NK-92 (cell line): Measurements from ENCODE around the gene TBATA.

Source experiments
- DNase-seq: peaks from one replicate; lab custom pipeline; 2025; ENCODE audit not compliant: unreplicated experiment; lab: John Stamatoyannopoulos, UW

TBATA gene

DNA sequence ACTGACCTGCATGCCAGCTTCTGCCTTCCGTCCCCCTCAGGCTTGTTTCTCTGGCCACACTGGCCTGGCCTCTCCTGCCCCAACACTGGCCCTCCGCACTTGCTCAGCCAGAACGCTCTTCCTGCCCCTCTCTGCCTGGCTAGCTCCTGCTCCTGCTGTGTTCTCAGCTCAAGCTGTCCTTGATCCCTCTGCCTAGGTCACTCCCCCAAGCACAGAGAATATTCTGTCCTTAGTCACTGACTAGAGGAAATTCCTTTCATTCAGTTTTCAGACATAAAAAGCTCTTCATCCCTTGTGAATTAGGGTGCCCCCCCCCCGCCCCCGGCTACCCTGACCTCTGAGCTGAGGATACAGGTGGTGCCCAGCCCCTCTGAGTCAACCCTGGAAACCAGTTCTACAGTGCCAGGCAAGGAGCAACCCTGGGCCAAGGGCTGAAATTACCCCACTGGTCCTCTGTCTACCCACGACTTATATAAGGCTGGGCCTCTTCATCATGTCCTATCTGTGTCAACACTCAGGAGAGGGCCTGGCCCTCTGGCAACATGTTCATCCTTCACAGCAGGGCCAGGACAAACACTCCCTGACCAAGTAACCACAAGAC, 23.9 kb upstream of the TBATA start:
- no peak for DNase-seq

DNA sequence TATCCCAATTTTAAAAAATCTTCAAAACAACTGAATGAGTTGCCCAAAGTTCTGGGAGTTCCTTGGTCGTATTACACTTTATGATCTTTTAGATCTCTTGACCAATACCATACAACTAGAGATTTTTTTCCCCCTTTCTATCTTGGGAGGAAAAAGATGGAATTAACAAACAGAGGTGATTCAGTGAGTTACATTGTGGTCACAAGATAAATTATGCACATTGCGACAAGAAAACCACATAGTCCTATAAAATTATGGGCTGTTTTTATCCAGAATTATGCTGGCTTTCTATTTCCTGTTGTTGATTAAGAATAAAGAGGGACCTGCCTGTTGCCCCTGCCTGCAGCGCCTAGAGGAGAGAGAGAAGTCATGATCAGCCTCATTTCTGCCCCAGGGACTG, 22.4 kb upstream of the TBATA start:
- no peak for DNase-seq

DNA sequence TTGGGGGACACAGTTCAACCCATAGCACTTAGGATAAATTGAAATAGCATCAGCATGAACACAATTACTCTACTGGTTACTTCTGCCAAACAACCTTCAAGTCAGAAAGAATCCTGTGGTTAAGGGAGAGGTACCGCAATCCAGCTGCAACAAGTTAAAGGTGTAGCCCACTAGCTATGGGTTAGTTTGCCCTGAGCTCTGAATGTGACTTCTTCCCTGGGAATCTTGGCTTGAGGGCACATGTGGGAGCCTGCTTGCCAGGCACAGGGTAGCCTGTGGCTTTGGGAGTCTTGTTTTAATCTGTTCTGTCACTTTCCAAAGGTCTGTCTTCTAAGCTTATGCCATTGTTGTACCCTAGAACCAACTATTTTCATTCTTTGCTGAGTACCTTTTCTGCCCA, 21.7 kb upstream of the TBATA start:
- no peak for DNase-seq

DNA sequence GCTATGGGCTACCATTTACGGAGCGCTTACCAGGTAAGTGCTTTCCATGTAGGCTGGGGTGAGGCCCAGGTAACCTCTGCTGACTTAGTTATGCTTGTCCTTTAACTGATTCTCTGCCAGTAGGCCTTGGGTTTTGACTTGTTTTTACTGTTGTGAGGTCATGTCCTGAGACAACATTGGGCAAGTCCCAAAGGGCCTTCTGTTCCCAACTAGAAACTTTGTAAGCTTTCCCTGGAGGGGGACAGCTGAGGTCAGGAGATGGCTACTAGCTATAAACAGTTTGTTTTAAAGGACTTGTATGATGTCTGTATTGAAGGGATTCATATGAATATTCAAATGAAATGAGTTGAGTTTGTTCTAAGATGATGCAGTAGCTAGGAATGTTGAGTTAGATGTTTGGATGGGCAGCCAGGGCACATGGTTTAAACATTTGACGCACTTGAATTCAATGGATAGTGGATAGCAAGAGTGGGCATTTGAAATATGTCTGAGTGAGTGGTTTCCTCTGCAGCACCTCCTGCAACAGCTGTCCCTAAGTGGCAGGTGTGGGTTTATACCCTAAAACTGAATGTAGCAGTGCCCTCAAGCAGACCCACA, 20.5 kb upstream of the TBATA start:
- DNase-seq = no peak

DNA sequence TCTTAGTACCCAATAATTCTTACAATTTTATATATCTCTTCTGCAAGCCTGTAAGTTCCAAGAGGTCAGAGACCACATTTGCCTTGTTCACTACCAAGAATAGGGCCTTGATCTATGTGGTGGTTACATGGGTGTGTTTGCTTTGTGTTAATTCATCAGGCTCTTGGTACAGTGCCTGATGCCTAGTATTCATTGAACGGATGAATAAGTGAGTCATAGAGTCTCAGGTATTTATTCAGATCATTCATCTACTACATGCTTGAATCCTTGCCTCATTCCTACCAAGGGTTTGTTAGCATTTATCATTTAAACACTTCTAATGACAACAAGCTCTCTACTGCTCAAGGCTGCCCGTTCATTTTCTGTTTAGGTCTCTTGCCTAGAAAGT, 19.2 kb upstream of the TBATA start:
- DNase-seq = no peak

DNA sequence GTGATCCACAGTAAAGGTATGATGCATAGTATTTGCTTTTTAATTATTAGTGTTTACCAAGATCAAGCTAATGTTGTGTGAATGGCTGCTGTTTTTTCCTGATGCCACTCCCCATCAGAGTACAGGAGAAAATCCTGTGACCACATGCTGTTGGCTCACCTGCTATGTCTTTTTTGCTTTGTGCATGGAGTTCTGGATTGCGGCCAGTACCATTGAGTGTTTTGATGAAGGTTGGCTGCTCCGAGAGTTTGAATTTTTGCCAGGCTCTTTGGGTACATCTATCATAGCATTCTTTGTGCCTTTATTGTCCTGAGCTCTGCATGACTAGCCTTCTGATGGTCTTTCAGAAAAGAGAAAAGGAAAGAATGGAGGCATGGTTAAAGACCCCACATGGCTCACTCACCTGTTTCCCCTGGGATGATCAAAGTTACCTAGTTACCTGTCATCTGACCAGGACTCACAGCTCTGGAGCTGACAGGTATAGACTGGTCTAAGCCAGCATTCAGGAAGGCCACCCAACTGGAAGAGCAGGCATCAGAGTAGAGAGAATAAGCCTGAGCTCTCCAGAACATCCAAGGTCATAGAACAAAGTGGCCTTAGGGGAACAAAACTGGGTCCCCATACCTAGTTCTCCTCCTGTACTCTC, 18.7 kb upstream of the TBATA start:
- DNase-seq = no peak

DNA sequence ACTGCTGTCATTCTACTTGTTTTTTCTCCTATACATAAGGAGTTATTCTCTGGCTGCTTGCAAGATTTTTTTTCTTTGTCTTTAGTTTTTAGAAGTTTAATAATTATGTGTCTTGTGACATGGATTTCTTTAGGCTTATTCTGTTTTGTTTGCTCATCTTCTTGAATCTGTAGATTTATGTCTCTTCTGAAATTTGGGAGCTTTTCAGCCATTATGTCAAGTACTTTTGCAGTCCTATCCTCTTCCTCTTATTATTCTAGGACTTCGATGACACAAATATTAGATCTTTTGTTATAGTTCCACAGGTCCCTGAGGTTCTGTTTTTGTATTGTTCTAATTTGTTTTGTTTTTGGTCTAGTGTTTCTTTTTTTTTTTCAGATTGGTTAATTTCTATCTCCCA, 16.7 kb upstream of the TBATA start:
- no peak for DNase-seq

DNA sequence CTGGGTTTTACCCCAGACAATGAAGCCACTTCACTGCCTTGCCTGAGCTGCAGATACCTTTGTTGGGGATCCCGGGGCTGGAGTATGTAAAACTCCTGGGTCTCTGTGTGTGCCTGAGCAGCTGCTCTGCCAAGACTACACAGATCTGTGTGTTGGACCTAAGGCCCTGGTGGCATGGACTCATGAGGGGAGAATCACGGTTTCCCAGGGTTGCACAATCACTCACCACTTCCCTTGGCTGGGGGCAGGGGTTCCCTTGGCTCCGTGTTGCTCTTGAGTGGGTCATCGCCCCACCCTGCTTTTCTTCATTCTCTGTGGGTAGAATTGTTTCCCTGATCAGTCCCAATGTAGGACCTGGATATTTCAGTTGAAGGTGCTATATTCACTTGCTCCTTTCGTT, 13.9 kb upstream of the TBATA start:
- DNase-seq = no peak

DNA sequence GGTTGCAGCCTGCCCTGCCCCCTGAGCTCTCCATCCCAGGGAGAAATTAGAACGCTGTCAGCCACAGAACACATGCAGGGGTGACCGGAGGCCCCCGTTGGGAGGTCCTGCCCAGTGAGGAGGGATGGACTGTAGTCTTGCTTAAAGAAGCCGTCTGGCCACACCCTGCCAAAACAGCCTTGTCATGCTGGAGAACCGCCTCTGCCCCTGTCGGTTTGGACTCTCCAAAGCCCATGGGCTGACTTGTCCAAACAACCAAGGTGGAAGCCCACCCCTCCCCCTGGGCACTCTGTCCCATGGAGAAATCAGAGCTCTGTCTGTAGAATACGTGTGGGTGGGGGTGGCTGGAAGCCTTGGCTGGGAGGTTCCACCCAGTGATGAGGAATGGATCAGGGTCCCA, 12.7 kb upstream of the TBATA start:
- no peak for DNase-seq

DNA sequence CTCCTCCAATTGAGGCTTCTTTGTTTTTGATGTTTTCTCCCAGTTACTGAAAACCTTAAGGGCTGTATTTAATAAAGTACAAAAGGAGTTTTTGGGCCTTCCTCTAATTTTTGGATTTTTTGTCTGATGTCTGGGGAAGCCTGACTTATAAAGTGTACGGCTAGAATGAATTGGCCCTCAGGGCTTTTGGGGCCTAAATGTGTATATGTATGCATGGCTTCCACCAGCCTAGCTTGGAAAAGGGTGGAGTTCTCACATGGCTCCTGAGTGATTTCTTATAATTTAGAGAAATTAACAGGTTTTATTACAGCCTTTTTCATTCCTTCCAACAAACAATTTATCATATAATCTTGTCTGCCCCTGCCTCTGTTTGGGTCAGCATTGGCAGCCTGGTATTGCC, 10.4 kb upstream of the TBATA start:
- no peak for DNase-seq

DNA sequence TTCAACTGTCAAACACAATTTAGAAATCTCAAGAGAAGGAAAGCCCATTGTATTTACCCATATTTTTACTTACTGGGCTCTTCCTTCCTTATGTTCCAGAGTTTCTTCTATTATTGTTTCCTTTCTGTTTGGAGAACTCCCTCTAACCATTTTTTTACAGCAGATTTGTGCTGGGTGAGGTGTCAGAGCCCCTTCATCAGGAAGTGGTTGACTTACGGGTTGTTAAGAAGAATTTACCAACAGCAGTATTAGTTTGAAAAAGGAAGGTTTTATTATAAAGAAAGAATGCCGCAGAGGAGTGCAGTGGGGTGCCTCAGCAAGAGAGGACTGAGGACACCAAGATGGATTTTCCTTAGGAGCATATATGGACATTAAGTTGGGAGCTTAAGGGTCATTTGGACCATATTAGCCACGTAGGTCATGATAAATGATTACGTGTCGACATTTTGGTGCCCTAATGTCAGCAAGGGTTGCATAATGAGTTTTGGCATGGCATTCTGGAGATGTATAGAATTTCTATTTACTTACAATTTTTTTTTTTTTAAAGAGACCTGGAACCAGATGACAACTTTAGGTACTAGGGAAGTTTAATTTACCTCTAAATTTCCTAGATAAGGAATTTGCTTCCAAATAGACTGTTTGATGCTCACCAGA, 6.3 kb upstream of the TBATA start:
- no peak for DNase-seq

DNA sequence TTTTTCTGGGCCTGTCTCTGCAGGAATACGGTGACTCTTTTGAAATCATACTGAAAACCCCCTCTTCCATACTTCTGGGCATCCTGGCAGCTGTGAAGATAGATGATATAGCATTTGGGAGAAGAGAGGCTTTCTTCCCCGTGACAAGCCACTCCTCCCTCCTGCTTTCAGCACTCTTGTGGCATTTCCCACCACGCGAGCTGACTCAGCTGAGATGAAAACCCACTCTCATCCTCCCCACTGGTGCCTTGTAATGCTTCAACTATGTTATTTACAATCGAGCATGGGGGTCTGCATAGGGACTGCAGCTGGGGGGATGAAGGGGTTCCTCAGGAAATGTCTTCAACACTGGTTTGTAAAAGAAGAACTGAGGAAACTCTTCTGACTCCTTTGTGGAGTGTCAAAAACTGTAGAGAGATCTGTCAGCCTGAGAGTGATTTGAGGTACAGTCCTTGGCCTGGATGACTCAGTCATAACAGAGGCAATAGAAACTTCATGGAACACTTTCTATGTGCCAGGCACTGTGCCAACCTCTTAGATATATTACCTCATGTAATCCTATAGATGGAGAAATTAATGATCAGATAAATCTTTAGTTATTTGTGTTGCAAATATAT, 1.7 kb upstream of the TBATA start:
- no peak for DNase-seq

DNA sequence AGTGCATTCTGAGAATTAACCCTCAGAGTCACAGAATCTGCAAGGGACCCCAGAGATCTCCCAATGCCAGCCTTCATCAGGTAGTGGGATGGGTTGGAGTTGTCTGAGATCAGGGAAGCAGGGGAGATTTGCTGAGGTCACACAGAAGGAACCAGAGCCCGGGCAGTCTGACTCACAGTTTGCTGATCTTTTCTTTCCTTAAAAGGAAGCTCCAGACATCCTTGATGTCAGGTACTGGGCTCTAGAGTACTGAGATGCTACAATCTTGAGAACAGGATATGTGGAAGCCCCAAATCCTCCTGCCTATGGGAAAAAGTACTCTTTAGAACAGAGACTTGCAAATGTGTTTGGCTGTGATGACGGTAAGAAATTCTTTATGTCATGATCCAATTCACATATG, 706 bp downstream of the TBATA start:
- no peak for DNase-seq

DNA sequence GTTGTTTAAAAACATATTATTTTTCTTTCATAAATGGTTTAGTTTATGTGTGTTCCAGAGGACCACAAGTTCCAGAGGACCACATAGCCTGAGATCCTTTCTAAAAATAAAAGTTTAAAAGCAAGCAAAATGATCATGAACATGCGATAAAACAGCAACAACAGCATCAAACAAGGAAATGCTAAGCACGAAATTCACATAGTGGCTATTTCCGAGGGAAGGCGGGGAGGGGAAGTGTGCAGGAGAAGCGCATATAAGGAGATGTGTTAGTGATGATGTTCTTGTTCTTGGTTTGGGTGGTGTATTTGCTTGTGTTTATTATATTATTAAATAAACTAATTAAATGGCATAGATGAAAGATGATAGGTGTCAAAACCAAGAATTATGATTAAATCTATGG, 1.2 kb downstream of the TBATA start:
- DNase-seq = no peak

DNA sequence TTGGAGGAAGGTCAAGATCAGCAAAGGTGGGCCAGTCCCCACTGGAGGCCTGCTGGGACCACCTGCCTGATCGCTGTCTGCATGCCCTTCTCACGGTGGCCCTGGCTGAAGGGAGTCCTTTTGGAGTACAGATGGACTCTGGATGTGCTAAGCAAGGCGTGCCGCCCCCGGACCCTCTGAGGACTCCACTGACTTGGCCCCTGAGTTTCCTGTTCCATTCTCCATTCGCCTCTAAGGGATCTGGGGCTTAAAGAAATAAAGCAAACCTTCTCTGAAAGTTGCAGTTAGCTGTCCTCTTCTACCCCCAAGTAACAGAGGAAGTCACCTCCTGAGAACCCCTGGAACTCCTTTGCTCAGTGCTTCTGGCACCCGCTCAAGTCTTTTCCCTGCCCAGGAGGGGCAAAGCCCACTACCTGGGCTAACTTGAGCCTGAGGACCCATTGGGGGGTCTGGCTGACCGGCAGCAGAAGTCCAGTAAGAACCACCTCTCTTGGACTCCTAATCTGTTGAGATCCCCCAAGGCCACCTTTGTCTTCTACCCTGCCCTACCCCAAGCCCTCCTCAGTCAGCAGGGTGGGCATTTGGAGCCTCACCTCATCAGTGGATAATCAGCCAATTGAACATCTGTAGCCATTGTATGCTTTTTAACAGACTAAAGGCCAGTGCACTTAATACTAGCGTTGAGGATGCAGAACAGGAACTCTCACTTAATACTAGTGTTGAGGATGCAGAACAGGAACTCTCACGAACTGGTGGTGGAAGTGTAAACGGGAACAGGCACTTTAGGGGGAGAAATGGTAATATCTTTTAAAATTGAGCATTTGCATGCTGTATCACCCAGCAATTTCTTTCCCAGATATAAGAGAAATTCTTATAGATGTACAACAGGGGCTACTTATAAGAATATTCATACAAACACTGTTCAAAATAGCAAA, 2.2 kb downstream of the TBATA start:
- no peak for DNase-seq

DNA sequence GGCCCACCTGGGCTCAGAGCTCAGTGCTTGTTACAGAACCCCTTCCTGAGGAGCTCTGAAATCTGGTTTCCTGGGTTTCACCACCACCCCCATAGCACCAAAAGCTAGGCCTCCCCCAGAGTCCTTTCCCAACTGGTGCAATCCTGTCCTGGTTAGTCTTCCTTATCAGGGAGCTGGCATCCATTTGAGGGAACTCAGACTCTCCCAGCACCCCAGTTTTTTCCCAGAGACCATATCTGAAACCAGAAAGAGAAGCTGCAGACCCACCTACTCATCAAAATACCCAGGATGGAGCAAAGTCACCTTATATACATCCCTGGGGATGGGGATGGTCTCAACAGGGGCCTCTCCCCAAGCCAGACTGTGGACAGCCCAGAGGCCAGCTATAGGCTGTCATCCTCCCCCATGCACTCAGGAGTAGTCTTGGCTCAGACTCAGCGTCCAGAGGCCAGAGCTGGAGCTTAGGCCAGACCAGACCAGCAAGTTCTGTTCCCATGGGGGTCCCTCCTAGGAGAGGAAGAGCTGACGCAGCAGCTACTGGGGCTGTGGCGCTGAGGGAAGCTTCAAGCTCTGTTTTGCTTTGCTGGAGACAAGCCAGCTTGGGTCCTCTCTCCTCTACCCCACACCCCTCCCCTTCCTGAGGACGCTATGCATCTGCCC, 3.0 kb downstream of the TBATA start:
- DNase-seq = no peak

DNA sequence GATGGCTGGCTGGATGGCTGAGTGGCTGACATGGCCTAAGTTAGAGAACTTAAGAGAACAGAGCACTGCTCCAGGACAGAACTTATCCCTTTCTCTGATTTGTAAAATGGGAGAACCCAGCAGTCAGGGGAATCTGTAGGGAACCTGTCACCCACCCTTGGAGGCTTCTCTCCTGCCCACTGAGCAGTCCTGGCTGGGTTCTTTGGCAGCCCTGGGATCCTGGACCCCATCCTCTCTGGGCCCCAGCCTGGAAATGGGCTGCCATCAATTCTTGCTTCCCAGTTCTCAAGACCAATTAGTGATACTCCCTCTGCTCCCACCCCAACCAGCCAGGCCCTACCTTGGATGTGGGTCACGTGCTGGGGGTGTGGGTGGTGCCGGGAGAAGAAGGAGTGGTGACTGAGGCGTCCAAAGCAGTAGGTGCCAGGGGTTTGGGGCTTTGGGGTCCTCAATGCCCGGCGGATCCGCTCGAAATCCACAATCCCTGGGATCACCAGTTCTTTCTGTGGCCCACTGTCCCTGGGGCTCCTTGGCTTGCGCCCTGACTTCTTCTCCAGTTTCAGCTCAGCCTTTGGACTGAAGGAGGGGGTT, 3.6 kb downstream of the TBATA start:
- DNase-seq = no peak

DNA sequence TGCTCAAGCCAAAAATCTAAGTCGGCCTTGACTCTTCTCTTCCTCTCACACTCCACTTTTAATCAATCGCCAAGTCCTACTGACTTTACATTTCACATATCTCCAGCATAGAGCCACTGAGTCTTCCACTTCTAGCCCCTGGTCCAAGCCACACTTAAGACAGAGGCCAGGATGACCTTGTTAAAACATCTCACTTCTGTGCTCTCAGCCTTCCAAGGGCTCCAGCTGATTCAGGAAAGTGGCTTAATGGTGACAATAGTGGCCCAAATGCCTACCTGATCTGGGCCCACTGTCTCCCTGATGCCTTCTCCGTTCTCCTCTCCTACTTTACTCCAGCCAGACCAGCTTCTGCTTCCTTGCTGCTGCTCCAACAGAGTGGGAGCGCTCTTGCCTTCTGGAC, 4.4 kb downstream of the TBATA start:
- no peak for DNase-seq

DNA sequence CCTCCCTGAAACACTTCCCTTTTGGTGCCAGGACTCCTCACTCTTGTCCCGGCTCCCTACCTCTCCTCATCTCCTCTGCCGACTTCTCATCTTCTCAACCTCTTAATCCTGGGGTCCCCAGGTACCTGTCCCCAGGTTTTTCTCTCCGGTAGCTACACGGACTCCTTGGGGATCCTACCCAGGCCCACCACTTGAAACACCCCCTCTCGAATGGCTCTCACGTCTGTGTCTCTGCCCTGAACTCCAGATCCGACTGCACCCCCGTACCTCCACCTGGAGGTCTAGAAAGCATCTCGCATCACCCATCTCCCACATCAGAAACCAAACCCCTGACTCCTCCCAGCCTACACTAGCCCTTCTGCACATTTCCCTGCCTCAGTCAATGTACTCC, 4.8 kb downstream of the TBATA start:
- no peak for DNase-seq
